Measurements from ENCODE around the gene MGLL. TPM values are rescaled to one million over a fixed set of nuclear protein-coding genes. Genes with fewer than 3 reads are reported as not detected.
A peak's percentile ranks its signal among the peaks of the same experiment; 100 is the strongest.

The MGLL gene
- total and polyA plus RNA-seq, 2 donors from 2014 or later, result 74.2 to 250 TPM

GRCh38 chr3:127831723-127832172, 9.4 kb upstream of the MGLL start:
- DNase-seq, result no peak
- TF ChIP-seq, protein P1, sequence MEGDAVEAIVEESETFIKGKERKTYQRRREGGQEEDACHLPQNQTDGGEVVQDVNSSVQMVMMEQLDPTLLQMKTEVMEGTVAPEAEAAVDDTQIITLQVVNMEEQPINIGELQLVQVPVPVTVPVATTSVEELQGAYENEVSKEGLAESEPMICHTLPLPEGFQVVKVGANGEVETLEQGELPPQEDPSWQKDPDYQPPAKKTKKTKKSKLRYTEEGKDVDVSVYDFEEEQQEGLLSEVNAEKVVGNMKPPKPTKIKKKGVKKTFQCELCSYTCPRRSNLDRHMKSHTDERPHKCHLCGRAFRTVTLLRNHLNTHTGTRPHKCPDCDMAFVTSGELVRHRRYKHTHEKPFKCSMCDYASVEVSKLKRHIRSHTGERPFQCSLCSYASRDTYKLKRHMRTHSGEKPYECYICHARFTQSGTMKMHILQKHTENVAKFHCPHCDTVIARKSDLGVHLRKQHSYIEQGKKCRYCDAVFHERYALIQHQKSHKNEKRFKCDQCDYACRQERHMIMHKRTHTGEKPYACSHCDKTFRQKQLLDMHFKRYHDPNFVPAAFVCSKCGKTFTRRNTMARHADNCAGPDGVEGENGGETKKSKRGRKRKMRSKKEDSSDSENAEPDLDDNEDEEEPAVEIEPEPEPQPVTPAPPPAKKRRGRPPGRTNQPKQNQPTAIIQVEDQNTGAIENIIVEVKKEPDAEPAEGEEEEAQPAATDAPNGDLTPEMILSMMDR (IDR thresholded peaks at IDR 0.05; ENCODE audit: borderline replicate concordance, extremely low read depth, insufficient read depth), result peak; percentile 73
- no peak for FAIRE-seq
- intact Hi-C loops (cut with DNase I), result no loop called here
- Histone ChIP-seq H3K36me3 (ENCODE audit: control insufficient read depth in 2 of 3, insufficient read depth in 3 of 3, low read length in 3 of 3) (no peaks in the 10 kb centered on the region), H3K4me3 (ENCODE audit: low read length in 3 of 3) (no peak overlapping the region), H3K27me3 (ENCODE audit: control insufficient read depth, insufficient read depth, low read length) (no peaks in the 10 kb centered on the region), H3K4me1 (ENCODE audit: control insufficient read depth in 2 of 3, insufficient read depth in 2 of 3, low read depth in 1 of 3, low read length in 3 of 3) (no peaks in the 10 kb centered on the region), H3K9ac (ENCODE audit: low read length in 3 of 3) (no peak overlapping the region), H3K9me3 (ENCODE audit: control insufficient read depth in 2 of 3, insufficient read depth in 1 of 3, low read length in 3 of 3) (no peaks in the 10 kb centered on the region), H3K27ac (ENCODE audit: low read depth in 2 of 2, low read length in 2 of 2) (no peak overlapping the region)

DNA sequence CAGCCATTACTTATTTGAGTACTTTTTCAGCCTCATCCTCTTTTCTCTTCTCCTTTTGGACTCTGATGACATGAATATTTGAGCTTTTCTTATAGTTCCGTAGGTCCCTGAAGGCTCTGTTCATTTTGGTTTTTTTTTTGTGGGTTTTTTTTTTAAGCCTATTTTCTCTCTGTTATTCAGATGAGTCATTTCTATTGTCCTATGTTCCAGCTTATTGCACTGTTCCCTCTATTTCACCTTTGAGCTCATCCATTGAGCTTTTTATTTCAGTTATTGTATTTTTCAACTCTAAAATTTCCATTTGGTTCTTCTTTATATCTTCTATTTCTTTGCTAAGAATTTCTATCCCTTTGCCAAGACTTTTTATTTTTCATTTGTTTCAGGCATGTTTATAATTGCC, 7.2 kb upstream of the MGLL start:
- no peaks in the 10 kb centered on the region for H3K27me3 ChIP-seq (ENCODE audit: control insufficient read depth, insufficient read depth, low read length)
- FAIRE-seq, result no peak
- intact Hi-C loops (cut with DNase I), result no loop called here
- H3K36me3 ChIP-seq (ENCODE audit: control insufficient read depth in 2 of 3, insufficient read depth in 3 of 3, low read length in 3 of 3), result no peaks in the 10 kb centered on the region
- H3K4me3 ChIP-seq (ENCODE audit: low read length in 3 of 3), result no peak overlapping the region
- no peak for DNase-seq
- H3K9me3 ChIP-seq (ENCODE audit: control insufficient read depth in 2 of 3, insufficient read depth in 1 of 3, low read length in 3 of 3), result no peaks in the 10 kb centered on the region
- no peak overlapping the region for H3K9ac ChIP-seq (ENCODE audit: low read length in 3 of 3)
- H3K27ac ChIP-seq (ENCODE audit: low read depth in 2 of 2, low read length in 2 of 2), result no peak overlapping the region
- no peaks in the 10 kb centered on the region for H3K4me1 ChIP-seq (ENCODE audit: control insufficient read depth in 2 of 3, insufficient read depth in 2 of 3, low read depth in 1 of 3, low read length in 3 of 3)
- TF ChIP-seq, protein P1 (IDR thresholded peaks at IDR 0.05; ENCODE audit: borderline replicate concordance, extremely low read depth, insufficient read depth), result no peak

DNA sequence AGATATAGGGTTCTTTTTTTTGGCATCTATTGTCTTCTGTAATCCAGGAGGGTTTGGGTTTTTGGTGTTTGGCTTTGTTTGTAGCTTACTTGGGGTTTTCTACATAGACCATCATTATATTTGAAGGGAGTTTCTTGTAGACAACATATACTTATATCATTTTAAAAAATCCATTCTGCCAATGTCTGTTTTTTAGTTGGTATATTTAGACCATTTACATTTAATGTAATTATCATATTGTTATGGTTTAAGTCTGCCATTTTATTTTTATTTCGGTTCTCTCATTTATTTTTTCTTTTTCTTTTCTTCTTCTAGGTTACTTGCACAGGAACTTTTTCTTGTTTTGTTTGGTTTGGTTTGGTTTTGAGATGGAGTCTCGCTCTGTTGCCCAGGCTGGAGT, 5.5 kb upstream of the MGLL start:
- H3K4me3 ChIP-seq (ENCODE audit: low read length in 3 of 3), result no peak overlapping the region
- no peak for DNase-seq
- no peak overlapping the region for H3K9ac ChIP-seq (ENCODE audit: low read length in 3 of 3)
- H3K9me3 ChIP-seq (ENCODE audit: control insufficient read depth in 2 of 3, insufficient read depth in 1 of 3, low read length in 3 of 3), result no peaks in the 10 kb centered on the region
- FAIRE-seq, result no peak
- H3K36me3 ChIP-seq (ENCODE audit: control insufficient read depth in 2 of 3, insufficient read depth in 3 of 3, low read length in 3 of 3), result no peaks in the 10 kb centered on the region
- H3K27ac ChIP-seq (ENCODE audit: low read depth in 2 of 2, low read length in 2 of 2), result no peak overlapping the region
- intact Hi-C loops (cut with DNase I), result no loop called here
- TF ChIP-seq, protein P1 (IDR thresholded peaks at IDR 0.05; ENCODE audit: borderline replicate concordance, extremely low read depth, insufficient read depth), result no peak
- peaks cover 0 to 5% (median 0%) of the 10 kb centered on the region in 3 donors for H3K4me1 ChIP-seq (ENCODE audit: control insufficient read depth in 2 of 3, insufficient read depth in 2 of 3, low read depth in 1 of 3, low read length in 3 of 3)
- no peaks in the 10 kb centered on the region for H3K27me3 ChIP-seq (ENCODE audit: control insufficient read depth, insufficient read depth, low read length)

GRCh38 chr3:127825756-127826155, 3.4 kb upstream of the MGLL start:
- intact Hi-C loops (cut with DNase I), result no loop called here
- H3K36me3 ChIP-seq (ENCODE audit: control insufficient read depth in 2 of 3, insufficient read depth in 3 of 3, low read length in 3 of 3), result no peaks in the 10 kb centered on the region
- FAIRE-seq, result no peak
- no peak overlapping the region for H3K9ac ChIP-seq (ENCODE audit: low read length in 3 of 3)
- no peaks in the 10 kb centered on the region for H3K27me3 ChIP-seq (ENCODE audit: control insufficient read depth, insufficient read depth, low read length)
- no peak overlapping the region for H3K4me3 ChIP-seq (ENCODE audit: low read length in 3 of 3)
- H3K9me3 ChIP-seq (ENCODE audit: control insufficient read depth in 2 of 3, insufficient read depth in 1 of 3, low read length in 3 of 3), result no peaks in the 10 kb centered on the region
- no peak overlapping the region for H3K27ac ChIP-seq (ENCODE audit: low read depth in 2 of 2, low read length in 2 of 2)
- TF ChIP-seq, protein P1 (IDR thresholded peaks at IDR 0.05; ENCODE audit: borderline replicate concordance, extremely low read depth, insufficient read depth), result no peak
- no peak for DNase-seq
- H3K4me1 ChIP-seq (ENCODE audit: control insufficient read depth in 2 of 3, insufficient read depth in 2 of 3, low read depth in 1 of 3, low read length in 3 of 3), result peaks cover 4 to 12% (median 10%) of the 10 kb centered on the region in 3 donors

Measured in kidney (tissue), 14 donors.